NOMO-1 treated with DMSO at 0.1 percent for 48 hours (cell line): ENCODE measurements around the gene NCAM1.
"Not testable (repeated sequence)": the region's sequence is repeated elsewhere in the genome, so short reads cannot be mapped to it uniquely, and the experiment has no call there.

Experiments
- DNase-seq: peaks from one replicate; lab custom pipeline; 2025; ENCODE audit not compliant: unreplicated experiment; lab: John Stamatoyannopoulos, UW

NCAM1 gene

DNA sequence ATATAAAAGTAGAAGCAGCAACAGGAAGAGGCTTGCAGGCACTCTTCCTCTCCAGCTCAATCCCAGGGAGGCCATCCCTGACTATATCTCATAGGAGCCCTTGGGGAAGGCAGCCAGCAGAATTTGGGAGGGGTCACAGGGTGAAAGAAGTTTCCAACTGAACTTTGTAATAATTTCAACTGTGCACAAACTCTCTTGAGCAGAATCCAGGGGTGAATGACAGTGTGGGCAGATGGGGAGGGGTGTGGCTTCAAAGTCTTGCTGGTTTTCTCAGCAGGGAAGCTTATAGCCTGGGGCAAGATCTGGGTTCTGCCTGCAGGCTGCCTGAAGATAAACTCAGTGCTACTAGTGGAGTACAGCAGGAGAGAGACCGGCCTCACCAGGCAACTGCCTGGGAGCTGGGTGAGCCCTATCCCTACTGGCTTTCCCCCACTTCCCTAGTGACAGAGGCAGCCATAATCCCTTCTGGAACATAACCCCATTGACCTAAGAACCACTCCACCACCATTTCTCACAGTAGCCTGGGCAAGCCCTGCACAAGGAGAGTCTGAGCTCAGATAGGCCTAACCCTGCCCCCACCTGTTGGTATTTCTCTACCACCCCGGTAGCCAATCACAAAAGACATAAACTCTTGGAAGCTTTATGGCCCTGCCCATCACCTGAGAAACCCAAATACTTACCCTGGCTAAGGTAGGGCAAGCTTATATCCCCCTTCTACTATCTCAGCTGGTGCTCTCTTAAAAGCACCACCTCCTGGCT is 335.4 kb downstream of the NCAM1 start:
- no peak for DNase-seq

DNA sequence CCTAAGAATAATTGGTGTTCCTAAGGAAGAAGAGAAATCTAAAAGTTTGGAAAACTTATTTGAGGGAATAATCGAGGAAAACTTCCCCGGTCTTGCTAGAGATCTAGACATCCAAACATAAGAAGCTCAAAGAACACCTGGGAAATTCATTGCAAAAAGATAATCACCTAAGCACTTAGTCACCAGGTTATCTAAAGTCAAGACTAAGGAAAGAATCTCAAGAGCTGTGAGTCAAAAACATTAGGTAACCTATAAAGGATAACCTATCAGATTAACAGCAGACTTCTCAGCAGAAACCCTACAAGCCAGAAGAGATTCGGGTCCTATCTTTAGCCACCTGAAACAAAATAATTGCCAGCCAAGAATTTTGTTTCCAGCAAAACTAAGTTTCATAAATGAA is 337.3 kb downstream of the NCAM1 start:
- not testable (repeated sequence) for DNase-seq

DNA sequence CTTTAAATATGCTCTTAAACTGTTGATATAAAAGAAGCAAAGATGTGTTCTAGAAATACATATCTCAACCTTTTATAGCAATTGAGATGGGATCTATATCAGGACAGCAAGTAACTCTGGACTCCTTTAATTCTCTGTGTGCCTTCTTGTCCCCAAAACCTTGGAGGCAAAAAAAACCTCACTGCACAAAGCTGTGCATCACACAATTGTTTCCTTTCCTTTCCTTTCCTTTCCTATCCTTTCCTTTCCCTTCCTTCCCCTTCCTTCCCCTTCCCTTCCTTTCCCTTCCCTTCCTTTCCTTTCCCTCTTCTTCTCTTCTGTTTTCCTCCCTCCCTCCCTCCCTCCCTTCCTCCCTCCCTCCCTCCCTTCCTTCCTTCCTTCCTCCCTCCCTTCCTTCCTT is 343.7 kb downstream of the NCAM1 start:
- DNase-seq: no peak

DNA sequence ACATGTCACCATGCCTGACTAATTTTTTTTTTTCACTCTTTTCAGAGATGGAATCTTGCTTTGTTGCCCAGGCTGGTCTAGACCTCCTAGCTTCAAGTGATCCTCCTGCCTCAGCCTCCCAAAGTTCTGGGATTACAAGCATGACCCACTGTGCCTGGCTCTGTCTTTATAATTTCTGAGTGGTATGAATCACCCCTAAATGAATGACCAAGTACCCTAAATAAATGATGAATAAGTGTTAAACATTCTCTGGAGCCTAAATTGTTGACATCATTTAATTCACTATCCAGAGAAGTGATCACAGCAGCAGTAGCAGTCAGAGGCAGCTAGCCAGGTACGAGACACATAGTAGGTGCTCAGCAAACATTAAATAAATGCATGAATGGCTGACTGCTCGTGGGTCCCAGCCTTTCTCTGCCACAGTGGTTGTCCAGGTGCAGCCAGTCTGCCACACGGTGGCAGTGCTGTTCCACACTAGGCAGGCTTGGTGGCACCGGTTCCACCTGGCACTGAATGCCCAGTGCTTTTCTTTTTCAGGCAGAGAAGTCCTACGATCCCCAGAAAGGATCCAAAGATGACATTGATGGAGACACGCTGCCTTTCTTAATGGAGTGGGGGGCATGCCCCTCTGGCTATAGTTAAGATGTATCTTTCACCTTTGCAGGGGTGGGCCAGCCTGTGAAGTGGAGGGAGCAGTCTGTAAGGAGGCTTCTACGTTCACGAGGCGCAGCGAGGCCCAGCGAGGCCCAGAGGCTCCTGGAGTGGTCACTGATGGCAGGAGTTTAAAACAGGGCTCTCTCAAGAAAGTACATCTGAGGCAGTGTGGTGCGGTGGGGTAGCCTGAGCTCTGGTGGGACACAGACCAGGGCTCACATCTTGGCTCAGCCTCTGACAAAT is 344.5 kb downstream of the NCAM1 start:
- peak; percentile 33 for DNase-seq

DNA sequence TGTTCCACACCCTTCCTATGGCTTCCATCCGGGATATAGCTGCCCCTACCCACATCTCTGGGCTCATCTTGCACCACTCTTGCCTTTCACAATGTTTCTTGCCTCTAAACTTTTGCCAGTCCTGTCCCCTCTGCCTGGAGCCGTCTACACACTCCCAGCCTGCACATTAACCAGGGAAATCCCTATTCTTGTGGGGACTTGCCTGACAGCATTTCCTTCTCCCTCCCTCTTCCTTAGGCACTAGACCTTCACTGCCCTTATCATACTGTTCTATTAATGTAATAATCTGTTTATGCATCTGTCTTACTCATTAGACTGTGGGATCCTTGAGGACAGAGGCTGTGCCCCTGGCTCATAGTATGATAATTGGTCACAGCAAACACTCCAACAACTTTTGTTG is 347.4 kb downstream of the NCAM1 start:
- no peak for DNase-seq

DNA sequence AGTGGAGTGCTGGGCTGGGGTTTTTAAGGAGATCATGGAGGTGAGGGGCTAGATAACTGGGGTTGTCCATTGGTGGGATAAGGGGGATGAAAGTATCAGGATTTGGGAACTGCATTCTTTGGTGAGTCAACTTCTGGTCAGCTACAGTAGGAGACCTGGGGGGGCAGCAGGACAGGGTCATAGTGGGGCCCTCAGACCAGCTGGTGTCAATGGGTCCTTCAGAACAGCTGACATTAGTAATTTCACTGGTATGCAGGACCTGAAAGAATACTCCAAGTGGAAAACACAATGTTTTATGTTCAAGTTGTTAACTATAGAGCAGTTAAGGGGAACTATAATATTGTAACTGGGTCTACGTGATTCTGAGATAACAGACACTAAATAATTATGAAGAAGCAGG is 350.3 kb downstream of the NCAM1 start:
- DNase-seq: no peak

DNA sequence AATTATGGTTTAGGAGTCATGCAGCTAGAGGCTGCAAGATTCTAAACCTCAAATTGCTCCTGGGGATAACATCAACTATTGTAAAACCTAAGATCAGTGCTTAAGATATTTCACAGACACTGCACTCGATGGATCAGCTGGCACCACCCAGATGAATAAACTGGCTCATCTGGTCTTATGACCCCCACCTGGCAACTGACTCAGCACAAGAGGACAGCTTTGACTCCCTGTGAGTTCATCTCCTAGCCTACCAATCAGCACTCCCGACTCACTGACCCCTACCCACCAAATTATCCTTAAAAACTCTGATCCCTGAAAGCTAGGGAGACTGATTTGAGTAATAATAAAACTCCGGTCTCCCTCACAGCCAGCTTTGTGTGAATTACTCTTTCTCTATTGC is 352.4 kb downstream of the NCAM1 start:
- DNase-seq: no peak

DNA sequence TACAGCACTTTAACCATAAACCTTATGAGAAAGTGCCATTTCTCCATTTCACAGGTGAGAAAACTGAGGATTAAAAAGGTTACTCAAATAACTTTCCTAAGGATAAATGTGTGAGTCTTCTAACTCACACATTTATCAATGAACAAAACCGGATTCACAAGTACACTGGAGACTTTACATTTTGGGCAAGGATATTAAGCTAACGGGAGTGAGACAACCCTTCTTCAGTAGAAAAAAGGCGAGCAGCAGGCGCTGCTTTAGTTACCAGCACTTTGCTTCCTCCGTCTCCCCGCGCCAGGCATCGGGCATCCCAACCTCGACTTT is 352.8 kb downstream of the NCAM1 start:
- no peak for DNase-seq

DNA sequence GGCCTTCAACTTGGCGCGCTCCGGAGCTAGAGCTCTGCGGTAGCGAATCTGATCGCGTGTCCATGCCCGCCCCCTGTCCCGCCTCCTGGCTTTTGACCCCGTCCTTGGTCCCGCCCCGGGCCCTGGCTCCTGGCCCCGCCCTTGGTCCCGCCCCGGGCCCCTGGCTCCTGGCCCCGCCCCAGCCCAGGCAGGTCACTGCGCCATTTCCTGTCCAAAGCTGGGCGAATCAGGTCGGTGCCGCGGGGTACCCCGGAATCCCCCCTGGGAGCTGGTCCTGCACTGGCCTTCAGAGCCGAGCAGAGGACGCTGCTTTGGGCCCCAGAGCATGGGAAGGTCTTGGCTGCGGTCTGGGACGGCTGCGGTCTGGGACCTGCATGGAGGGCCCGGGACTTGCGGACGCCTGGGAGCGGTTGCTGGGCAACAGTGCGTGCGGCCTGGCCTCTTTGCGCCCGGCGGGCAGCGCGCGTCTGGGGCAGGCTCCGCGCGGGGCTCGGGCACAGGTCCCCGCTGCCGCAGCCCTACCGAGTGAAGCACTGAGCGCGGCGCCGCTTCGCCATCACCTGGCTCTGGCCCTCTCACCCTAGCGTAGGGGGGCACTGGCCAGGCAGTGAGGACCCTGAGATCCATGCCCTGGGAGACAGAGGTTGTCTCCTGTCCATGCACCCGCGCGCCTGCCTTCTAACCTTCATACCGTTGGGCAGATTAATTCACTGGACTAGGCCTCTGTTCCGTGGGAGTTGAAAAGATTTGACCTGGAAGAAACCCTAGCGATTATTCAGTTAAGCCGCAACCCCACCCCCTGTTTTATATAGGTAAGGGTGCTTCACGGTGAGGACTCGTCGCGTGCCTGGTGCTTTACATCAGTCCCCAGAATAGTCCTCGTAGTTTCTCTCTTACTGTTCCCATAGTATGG is 353.4 kb downstream of the NCAM1 start, which contains the start of gene TTC12:
Gene TTC12 (plus strand): TSS at position 195 of the 913 bp plus-strand sequence. CDS start 1,675 bp downstream, outside the sequence.
- DNase-seq: peak; percentile 86

DNA sequence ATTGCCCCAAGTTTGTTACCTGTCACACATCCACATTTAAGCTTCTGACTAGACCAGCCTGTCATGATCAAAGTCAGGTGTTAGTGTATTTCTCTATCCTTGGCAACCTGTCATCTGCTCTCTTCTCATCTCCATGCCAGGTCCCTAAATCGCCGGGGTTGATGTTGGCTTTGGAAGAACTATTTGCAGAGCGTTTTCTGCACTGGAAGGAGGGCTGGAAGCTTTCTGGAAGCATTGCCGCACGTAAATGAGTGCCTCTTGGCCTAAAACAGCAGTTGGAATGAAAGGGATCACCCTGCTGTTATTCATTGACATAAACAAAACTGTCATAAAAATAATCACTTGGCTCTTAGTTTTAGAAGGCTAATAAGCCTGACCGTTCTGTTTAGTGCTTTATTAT is 354.6 kb downstream of the NCAM1 start:
- no peak for DNase-seq

DNA sequence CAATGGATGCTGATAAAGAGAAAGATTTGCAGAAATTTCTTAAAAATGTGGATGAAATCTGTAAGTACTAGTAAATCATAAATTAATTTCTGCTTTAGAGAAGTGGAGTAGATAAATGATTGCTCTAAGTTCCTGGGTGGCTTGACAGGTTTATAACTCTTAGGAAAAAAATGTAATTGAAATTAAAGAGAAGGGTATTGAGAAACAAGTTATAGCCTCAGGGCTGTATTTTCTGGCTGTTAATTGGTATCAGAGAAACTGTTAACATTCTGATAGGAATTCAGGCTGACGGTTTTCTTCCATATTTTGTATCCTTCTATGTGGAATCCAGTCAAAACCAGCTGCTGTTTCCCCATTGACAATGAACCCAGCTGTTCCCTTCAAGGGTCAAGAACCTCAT is 355.0 kb downstream of the NCAM1 start:
- no peak for DNase-seq

DNA sequence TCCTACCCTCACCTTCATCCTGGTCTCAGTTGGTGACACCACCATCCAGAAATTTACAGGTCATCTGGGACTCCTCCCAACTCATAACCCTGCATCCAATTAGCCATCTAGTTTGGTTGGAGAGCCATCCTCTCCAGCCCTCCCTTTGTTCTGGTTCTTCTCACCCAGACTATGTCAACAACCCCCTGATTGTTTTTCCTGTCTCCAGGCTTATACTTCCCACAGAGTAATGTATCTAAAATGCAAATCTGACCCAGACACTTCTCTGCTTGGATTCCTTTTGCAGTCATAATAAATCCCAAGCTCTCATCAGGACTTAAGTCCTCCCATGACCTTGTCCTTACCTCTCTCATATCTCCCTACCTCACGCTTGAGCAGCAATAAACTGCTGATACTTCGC is 356.1 kb downstream of the NCAM1 start:
- DNase-seq: no peak

DNA sequence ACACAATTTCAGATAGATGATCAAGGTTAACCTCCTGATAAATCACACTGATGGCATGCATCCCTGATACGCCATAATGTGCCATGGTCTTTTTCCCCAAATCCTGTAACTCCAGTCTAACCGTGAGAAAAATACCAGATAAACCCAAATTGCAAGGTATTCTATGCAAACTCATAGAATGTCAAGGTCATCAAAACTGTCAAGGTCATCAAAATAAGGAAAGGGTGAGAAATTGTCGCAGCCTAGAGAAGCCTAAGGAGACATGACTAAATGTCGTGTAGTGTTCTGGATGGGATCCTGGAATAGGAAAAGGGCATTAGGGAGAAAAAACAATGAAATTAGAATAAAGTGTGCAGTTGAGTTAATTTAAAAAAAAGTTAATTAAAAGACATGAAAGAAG is 357.9 kb downstream of the NCAM1 start:
- no peak for DNase-seq

DNA sequence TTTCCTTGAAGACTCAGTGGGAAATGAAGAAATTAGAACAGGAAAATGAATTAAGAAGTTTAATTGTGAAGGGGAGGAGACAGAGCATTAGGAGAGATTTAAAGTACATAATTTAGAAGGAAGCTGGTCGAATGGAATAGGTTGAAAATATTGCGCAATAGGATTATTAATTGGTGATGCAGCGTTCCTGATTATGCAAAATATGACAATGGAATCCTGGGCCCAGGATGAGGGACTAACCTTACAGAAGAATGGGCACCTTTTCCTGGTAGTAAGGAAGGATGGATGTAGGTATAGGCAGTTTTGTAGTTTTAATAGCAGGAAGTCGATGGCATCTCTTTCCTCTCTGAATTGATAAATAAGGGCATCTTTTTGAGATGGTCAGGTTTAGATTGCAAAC is 360.9 kb downstream of the NCAM1 start:
- no peak for DNase-seq

DNA sequence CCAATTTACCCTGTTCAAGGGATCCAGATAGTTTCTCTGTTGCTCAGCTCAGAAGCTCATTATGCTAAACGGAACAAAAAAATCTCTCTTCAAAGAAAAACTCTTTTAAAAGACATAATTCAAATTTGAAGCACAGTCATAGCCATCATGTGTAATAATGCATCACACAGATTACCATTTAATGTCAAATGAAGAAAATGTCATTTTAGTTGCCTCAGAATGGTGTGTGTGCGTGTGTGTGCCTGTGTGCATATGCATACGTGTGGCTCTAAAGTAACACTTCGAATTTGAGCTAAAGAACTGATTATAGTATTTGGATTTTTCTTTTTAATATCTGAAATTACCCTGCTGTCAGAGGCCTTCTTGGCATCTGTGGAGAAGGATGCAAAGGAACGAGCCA is 363.0 kb downstream of the NCAM1 start:
- no peak for DNase-seq
